Tibial artery (tissue), 4 donors: Measurements from ENCODE around the gene NRM.
A peak's percentile ranks its signal among the peaks of the same experiment; 100 is the strongest.

Experiments
- DNase-seq, 2 donors: peaks; one replicate each; pipeline ENCODE4 v3.0.0-alpha.2; 2019
- H3K27ac ChIP-seq, 2 donors: fragments of 200-600 bp; sonication (generic) in 1 of 2; 1 replicate in 1 of 2; 2 replicates in 1 of 2; pipeline ENCODE4 v1.5.1; 2018 to 2019; ENCODE audit warnings: mild to moderate bottlenecking in 1 of 2
- H3K27me3 ChIP-seq, 2 donors: fragments of 200-600 bp; sonication (generic) in 1 of 2; one replicate each; pipeline versions ENCODE4 v1.5.1 to v1.6.0; 2016 to 2019
- H3K36me3 ChIP-seq, 3 donors: fragments of 200-600 bp; sonication (generic) in 2 of 3; one replicate each; pipeline ENCODE4 v1.5.1; 2016 to 2019; ENCODE audit warnings: mild to moderate bottlenecking in 2 of 3
- H3K4me1 ChIP-seq, 4 donors: fragments of 200-600 bp; sonication (generic) in 2 of 4; 1 replicate in 3 of 4; 2 replicates in 1 of 4; pipeline ENCODE4 v1.5.1; 2016 to 2019
- H3K4me3 ChIP-seq, 2 donors: fragments of 200-600 bp; sonication (generic) in 1 of 2; 1 replicate in 1 of 2; 2 replicates in 1 of 2; pipeline ENCODE4 v1.5.1; 2018 to 2019; ENCODE audit warnings: mild to moderate bottlenecking in 2 of 2
- H3K9me3 ChIP-seq, 3 donors: fragments of 200-600 bp; sonication (generic) in 1 of 3; one replicate each; pipeline ENCODE4 v1.5.1; 2016 to 2019
- intact Hi-C: fragments of 100-400 bp; cut with DNase I; formaldehyde crosslinking; loops from one replicate; pipeline ENCODE4 v1.15.0; 2023; ENCODE audit warnings: low total_unique reads
- TF ChIP-seq, protein P1 (sequence below), 2 experiments: fragments of 200-600 bp in 1 of 2; fragments of 450-650 bp in 1 of 2; IDR thresholded peaks; one replicate each; pipeline ENCODE4 v1.5.1; 2017 to 2019; ENCODE audit warnings: antibody characterized with exemption in 2 of 2, mild to moderate bottlenecking in 1 of 2, moderate library complexity in 1 of 2

The NRM gene

GRCh38 chr6:30685157-30686008 lies 5.4 kb downstream of the NRM start:
- Histone ChIP-seq H3K4me1 (peaks cover 4 to 88% (median 61%) of the 10 kb centered on the region in 4 donors), H3K9me3 (no peaks in the 10 kb centered on the region), H3K36me3 (peaks cover 0 to 7% (median 0%) of the 10 kb centered on the region in 3 donors), H3K4me3 (peak overlapping the region; percentile 64 to 90), H3K27ac (peak overlapping the region; percentile 94 to 100), H3K27me3 (no peaks in the 10 kb centered on the region)
- TF ChIP-seq, protein P1, sequence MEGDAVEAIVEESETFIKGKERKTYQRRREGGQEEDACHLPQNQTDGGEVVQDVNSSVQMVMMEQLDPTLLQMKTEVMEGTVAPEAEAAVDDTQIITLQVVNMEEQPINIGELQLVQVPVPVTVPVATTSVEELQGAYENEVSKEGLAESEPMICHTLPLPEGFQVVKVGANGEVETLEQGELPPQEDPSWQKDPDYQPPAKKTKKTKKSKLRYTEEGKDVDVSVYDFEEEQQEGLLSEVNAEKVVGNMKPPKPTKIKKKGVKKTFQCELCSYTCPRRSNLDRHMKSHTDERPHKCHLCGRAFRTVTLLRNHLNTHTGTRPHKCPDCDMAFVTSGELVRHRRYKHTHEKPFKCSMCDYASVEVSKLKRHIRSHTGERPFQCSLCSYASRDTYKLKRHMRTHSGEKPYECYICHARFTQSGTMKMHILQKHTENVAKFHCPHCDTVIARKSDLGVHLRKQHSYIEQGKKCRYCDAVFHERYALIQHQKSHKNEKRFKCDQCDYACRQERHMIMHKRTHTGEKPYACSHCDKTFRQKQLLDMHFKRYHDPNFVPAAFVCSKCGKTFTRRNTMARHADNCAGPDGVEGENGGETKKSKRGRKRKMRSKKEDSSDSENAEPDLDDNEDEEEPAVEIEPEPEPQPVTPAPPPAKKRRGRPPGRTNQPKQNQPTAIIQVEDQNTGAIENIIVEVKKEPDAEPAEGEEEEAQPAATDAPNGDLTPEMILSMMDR (IDR thresholded peaks at IDR 0.05): no peak
- intact Hi-C loops: no loop called here
- peak in 1 of 2 donors; percentile 69 for DNase-seq

DNA sequence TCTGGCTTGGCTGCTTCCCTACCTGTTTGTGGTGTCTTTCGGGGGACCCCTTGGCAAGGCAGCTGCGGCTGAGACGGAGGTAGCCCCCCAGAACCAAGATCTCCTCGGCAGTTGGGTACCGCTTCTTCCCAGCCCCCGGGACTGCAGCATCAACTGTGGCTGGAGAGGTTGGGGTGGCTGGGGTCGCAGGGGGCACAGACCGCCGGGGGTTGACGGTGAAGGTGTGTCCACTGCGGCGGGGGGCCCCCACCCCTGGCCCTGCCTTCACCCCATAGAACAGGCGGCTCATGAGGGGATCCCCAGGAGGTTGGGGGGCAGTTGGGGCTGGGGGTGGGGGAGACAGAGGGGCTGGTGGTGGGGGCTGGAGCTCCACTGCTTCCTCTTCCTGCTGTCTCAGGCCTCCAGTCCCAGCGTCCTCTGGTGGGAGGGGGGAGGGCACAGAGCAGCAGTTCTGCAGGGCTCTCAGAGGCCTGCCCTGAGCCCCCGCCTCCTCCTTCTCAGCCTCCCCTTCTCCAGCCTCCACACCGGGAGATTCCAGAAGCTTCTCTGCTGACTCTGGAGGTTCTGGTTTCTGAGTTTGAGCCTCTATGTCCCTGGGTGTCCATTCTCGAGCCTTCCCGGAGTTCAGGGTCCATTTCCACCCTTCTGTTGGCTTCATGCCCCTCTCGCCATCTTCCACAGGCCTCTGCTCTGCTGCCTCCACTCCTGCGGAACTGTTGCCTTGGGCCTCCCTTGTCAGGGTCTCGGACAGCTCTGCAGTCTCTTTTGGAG lies 6.2 kb downstream of the NRM start:
- TF ChIP-seq, protein P1 (IDR thresholded peaks at IDR 0.05): no peak
- Histone ChIP-seq H3K9me3 (no peaks in the 10 kb centered on the region), H3K27ac (peak overlapping the region; percentile 94 to 100), H3K4me3 (peak overlapping the region; percentile 64 to 90), H3K36me3 (peaks cover 0 to 12% (median 0%) of the 10 kb centered on the region in 3 donors), H3K27me3 (no peaks in the 10 kb centered on the region), H3K4me1 (peaks cover 4 to 88% (median 61%) of the 10 kb centered on the region in 4 donors)
- DNase-seq: peak; percentile 71 to 87
- intact Hi-C loops: loop anchor here (5.0 kb wide), 1 partner anchor 193 kb away; no protein-coding TSS in a partner anchor

DNA sequence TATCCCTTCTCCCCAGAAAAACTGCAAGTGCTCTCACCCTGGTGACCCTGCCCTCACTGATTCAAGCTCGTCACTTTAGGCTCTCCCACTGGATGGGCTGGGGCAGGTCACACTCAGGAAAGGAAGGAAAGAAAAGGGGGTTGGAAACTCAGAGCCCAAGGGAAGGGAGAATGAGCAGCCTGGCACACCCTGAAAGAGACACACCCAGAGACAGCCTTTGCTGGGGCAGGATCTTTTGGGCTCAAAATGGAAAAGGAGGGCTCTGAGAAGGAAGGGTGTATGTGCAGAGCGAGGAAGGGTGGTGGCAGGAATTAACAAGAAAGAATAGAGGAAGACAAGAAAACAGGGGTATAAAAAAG lies 6.8 kb downstream of the NRM start:
- H3K27me3 ChIP-seq: no peaks in the 10 kb centered on the region
- H3K27ac ChIP-seq: peak overlapping the region; percentile 94 to 100
- TF ChIP-seq, protein P1 (IDR thresholded peaks at IDR 0.05): no peak
- no peaks in the 10 kb centered on the region for H3K9me3 ChIP-seq
- peaks cover 0 to 14% (median 1%) of the 10 kb centered on the region in 3 donors for H3K36me3 ChIP-seq
- DNase-seq: no peak
- intact Hi-C loops: loop anchor here (5.0 kb wide), 1 partner anchor 193 kb away; no protein-coding TSS in a partner anchor
- peaks cover 4 to 88% (median 61%) of the 10 kb centered on the region in 4 donors for H3K4me1 ChIP-seq
- peak overlapping the region; percentile 64 to 90 for H3K4me3 ChIP-seq

GRCh38 chr6:30683183-30683979 lies 7.4 kb downstream of the NRM start:
- Histone ChIP-seq H3K4me3 (peak overlapping the region; percentile 64 to 90), H3K36me3 (peaks cover 5 to 19% (median 7%) of the 10 kb centered on the region in 3 donors), H3K9me3 (no peaks in the 10 kb centered on the region), H3K27ac (peak overlapping the region; percentile 94 to 100), H3K4me1 (peaks cover 4 to 85% (median 57%) of the 10 kb centered on the region in 4 donors), H3K27me3 (no peaks in the 10 kb centered on the region)
- intact Hi-C loops: loop anchor here (5.0 kb wide), 1 partner anchor 194 kb away; no protein-coding TSS in a partner anchor
- no peak for DNase-seq
- TF ChIP-seq, protein P1 (IDR thresholded peaks at IDR 0.05): no peak
